Stimulated activated memory B cell treated with anti-CD40 and anti-IgM and Interleukin-4, amounts not matched to agents 10 μg/mL and 1 μg/mL and 100 μg/mL, for 72 hours (primary cell): ENCODE measurements around the gene ECSIT.
"Not testable (repeated sequence)": the region's sequence is repeated elsewhere in the genome, so short reads cannot be mapped to it uniquely, and the experiment has no call there.

Experiments used
- ATAC-seq: fragments of 150-1000 bp; cut with Tn5 transposase; 2 replicates; pipeline ENCODE4 v1.10.0; 2021
- H3K27ac Mint-ChIP-seq: one replicate; pipeline ENCODE4 v1.8.0; 2022; ENCODE audit warnings: mild to moderate bottlenecking, mixed read lengths
- H3K27me3 Mint-ChIP-seq: one replicate; pipeline ENCODE4 v1.8.0; 2022; ENCODE audit warnings: mixed read lengths
- H3K36me3 Mint-ChIP-seq: one replicate; pipeline ENCODE4 v1.8.0; 2022; ENCODE audit warnings: mixed read lengths
- H3K4me1 Mint-ChIP-seq: one replicate; pipeline ENCODE4 v1.8.0; 2022; ENCODE audit warnings: mixed read lengths
- H3K4me3 Mint-ChIP-seq: one replicate; pipeline ENCODE4 v1.8.0; 2022; ENCODE audit warnings: mild to moderate bottlenecking, moderate library complexity, mixed read lengths
- H3K9me3 Mint-ChIP-seq: one replicate; pipeline ENCODE4 v1.8.0; 2022; ENCODE audit warnings: mixed read lengths

Gene ECSIT, protein sequence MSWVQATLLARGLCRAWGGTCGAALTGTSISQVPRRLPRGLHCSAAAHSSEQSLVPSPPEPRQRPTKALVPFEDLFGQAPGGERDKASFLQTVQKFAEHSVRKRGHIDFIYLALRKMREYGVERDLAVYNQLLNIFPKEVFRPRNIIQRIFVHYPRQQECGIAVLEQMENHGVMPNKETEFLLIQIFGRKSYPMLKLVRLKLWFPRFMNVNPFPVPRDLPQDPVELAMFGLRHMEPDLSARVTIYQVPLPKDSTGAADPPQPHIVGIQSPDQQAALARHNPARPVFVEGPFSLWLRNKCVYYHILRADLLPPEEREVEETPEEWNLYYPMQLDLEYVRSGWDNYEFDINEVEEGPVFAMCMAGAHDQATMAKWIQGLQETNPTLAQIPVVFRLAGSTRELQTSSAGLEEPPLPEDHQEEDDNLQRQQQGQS

DNA sequence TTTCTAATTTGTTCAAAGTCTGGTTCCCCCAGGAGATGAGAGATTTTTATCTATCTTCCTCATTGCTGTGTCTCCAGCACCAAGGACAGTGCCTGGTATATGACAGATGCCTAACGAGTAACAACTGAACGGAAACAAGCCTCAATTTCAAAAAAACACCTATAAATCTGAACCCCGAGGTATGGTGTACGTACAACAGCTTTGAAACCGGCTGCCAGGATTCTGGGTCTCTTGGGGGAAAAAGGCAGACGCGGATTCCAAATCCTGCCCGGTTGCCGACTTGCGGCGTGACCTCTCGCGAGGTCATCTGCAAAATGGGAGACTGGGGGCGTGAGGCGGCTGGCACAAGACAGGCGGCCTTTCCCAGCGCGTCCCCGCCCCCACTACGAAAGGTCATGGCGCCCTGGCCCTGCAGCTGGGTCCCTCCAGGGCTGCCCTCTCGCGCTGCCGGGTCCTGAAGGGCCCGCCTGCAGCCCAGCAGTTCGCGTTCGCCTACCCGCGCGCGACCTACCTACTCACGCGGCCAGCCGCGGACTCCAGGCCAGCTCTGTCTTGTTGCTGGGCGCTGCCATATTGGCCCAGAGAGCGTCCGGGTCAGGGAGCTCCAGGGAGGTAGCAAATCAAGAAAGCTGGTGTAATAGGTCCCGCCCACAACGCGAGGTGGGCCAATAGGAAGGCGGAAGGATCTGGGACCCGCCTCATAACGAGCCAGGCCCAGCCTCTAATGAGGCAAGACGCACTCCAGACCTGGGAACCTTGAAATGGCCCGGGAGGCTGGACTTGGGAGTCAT lies at the start of gene ECSIT:
ECSIT (minus strand) TSS at position 584 of the 791 bp plus-strand sequence. CDS start 9,964 bp downstream, outside the sequence.
- ATAC-seq, result peak; percentile 100
- peak within 1 kb of the TSS; percentile 98 for H3K27ac Mint-ChIP-seq

GRCh38 chr19:11577451-11578257 lies 48.7 kb upstream of the ECSIT start, which contains the start of gene ACP5:
ACP5 (minus strand) TSS chr19:11577645; CDS start chr19:11577317, 328 bp downstream.
- Mint-ChIP-seq H3K9me3 (no peaks in the 10 kb centered on the region), H3K4me3 (peak within 1 kb of the TSS; percentile 94), H3K36me3 (peaks cover 38% of the 10 kb centered on the region), H3K4me1 (peaks cover 70% of the 10 kb centered on the region), H3K27me3 (no peaks in the 10 kb centered on the region), H3K27ac (peak within 1 kb of the TSS; percentile 83)
- no peak for ATAC-seq

More for the DNA sequence above, at the start of gene ECSIT:
- Mint-ChIP-seq H3K27me3 (no peaks in the 10 kb centered on the region), H3K4me1 (peaks cover 16% of the 10 kb centered on the region), H3K36me3 (peaks cover 5% of the 10 kb centered on the region), H3K9me3 (no peaks in the 10 kb centered on the region), H3K4me3 (peak within 1 kb of the TSS; percentile 100)

DNA sequence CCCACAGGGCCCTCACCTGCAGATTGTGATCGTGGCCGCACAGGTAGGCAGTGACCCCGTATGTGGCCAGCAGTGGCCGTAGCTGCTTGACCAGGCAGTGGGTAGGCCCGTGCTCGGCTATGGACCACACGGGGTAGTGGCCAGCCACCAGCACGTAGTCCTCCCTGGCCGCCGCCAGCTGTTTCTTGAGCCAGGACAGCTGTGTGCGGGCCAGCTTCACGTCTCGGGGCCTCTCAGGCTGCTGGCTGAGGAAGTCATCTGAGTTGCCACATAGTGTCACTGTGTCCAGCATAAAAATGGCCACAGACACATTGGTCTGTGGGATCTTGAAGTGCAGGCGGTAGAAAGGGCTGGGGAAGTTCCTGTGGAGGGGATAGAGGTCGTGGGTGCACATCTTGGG lies 47.3 kb upstream of the ECSIT start:
- peak overlapping the region; percentile 94 for H3K4me3 Mint-ChIP-seq
- H3K36me3 Mint-ChIP-seq, result peaks cover 38% of the 10 kb centered on the region
- H3K27me3 Mint-ChIP-seq, result no peaks in the 10 kb centered on the region
- H3K4me1 Mint-ChIP-seq, result peaks cover 56% of the 10 kb centered on the region
- H3K27ac Mint-ChIP-seq, result peak overlapping the region; percentile 83
- H3K9me3 Mint-ChIP-seq, result no peaks in the 10 kb centered on the region
- ATAC-seq, result no peak

- peak; percentile 85 for ATAC-seq
- Mint-ChIP-seq H3K36me3 (peaks cover 38% of the 10 kb centered on the region), H3K4me3 (peak overlapping the region; percentile 70), H3K27me3 (no peaks in the 10 kb centered on the region), H3K27ac (peak overlapping the region; percentile 83), H3K4me1 (peaks cover 56% of the 10 kb centered on the region), H3K9me3 (no peaks in the 10 kb centered on the region)
Observed at GRCh38 chr19:11574689-11575088, 45.8 kb upstream of the ECSIT start.

- Mint-ChIP-seq H3K4me1 (peaks cover 59% of the 10 kb centered on the region), H3K36me3 (peaks cover 38% of the 10 kb centered on the region), H3K27ac (peak overlapping the region; percentile 83)
- ATAC-seq, H3K27me3 Mint-ChIP-seq, H3K4me3 Mint-ChIP-seq, H3K9me3 Mint-ChIP-seq: not testable (repeated sequence)
Observed at GRCh38 chr19:11573763-11574162, 44.8 kb upstream of the ECSIT start.

GRCh38 chr19:11573354-11573753 lies 44.4 kb upstream of the ECSIT start:
- Mint-ChIP-seq H3K36me3 (peaks cover 38% of the 10 kb centered on the region), H3K4me1 (peaks cover 64% of the 10 kb centered on the region), H3K27ac (peak overlapping the region; percentile 83)
- H3K9me3 Mint-ChIP-seq, H3K27me3 Mint-ChIP-seq, H3K4me3 Mint-ChIP-seq, ATAC-seq: not testable (repeated sequence)

DNA sequence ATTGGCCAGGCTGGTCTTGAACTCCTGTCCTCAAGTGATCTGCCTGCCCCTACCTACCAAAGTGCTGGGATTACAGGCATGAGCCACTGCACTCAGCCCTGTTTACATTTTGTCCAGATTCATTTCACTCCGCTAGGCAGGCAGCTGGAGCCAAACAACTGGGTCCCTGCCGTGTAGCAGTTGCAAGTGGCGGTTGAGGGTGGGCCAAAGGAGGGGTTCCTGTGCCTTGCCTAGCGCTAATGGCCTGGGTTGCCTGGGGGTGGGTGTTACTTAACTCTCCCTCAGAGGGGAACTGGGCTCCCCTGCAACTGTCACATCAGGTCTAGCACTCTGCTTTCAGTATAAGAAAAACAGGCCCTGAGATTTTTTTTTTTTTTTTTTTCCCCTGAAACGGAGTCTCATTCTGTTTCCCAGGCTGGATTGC lies 41.1 kb upstream of the ECSIT start:
- H3K27me3 Mint-ChIP-seq, result no peaks in the 10 kb centered on the region
- H3K9me3 Mint-ChIP-seq, result peaks cover 2% of the 10 kb centered on the region
- H3K4me3 Mint-ChIP-seq, result no peak overlapping the region
- peaks cover 16% of the 10 kb centered on the region for H3K36me3 Mint-ChIP-seq
- peak overlapping the region; percentile 99 for H3K27ac Mint-ChIP-seq
- peaks cover 52% of the 10 kb centered on the region for H3K4me1 Mint-ChIP-seq
- ATAC-seq, result no peak

GRCh38 chr19:11566164-11566563 lies 37.2 kb upstream of the ECSIT start:
- Mint-ChIP-seq H3K4me3 (peak overlapping the region; percentile 84), H3K4me1 (peaks cover 65% of the 10 kb centered on the region), H3K9me3 (peaks cover 2% of the 10 kb centered on the region), H3K27me3 (no peaks in the 10 kb centered on the region), H3K36me3 (peaks cover 6% of the 10 kb centered on the region), H3K27ac (peak overlapping the region; percentile 99)
- ATAC-seq, result no peak

GRCh38 chr19:11565649-11565980 lies 36.7 kb upstream of the ECSIT start:
- Mint-ChIP-seq H3K4me3 (peak overlapping the region; percentile 84), H3K27ac (peak overlapping the region; percentile 99), H3K4me1 (peaks cover 69% of the 10 kb centered on the region)
- H3K36me3 Mint-ChIP-seq, H3K9me3 Mint-ChIP-seq, ATAC-seq, H3K27me3 Mint-ChIP-seq: not testable (repeated sequence)

GRCh38 chr19:11564082-11564807 lies 35.3 kb upstream of the ECSIT start:
- peak overlapping the region; percentile 99 for H3K27ac Mint-ChIP-seq
- not testable (repeated sequence) for H3K27me3 Mint-ChIP-seq, H3K9me3 Mint-ChIP-seq, H3K36me3 Mint-ChIP-seq, ATAC-seq
- H3K4me3 Mint-ChIP-seq, result peak overlapping the region; percentile 27
- H3K4me1 Mint-ChIP-seq, result peaks cover 64% of the 10 kb centered on the region

GRCh38 chr19:11563532-11563931 lies 34.6 kb upstream of the ECSIT start:
- Mint-ChIP-seq H3K4me1 (peaks cover 57% of the 10 kb centered on the region), H3K27me3 (no peaks in the 10 kb centered on the region), H3K9me3 (peaks cover 2% of the 10 kb centered on the region), H3K4me3 (no peak overlapping the region), H3K27ac (peak overlapping the region; percentile 99), H3K36me3 (peaks cover 6% of the 10 kb centered on the region)
- no peak for ATAC-seq

DNA sequence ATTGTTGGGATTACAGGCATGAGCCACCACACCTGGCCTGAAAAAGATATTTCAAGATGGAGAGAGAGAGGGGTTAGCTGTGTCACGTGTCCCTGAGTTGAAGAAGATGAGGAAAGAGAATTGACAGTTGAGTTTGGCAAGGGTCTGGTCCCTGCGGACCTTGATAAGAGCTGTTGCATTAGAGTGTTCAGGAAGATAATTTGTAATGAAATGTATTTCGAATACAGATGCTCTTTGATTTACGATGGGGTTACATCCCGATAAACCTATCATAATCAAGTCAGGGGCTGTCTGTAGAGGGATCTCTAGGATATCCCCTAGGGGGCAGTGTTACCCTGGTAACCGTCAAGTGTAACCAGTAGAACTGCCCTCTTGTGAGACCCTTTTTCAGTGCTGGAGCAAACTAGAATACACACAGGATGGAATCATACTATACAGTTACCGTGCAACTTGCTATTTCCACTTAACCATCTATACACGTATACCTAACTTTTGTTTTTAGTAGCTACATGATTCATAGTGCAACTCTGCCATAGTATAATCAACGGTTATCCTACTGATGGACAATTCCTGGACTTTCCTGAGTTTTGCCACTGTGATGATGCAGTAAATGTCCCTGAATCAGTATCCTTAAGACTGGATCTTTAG lies 31.6 kb upstream of the ECSIT start:
- Mint-ChIP-seq H3K27me3 (no peaks in the 10 kb centered on the region), H3K9me3 (no peaks in the 10 kb centered on the region), H3K4me1 (peaks cover 70% of the 10 kb centered on the region), H3K36me3 (peaks cover 15% of the 10 kb centered on the region), H3K27ac (peak overlapping the region; percentile 86), H3K4me3 (peak overlapping the region; percentile 88)
- ATAC-seq, result peak; percentile 83

- Mint-ChIP-seq H3K27me3 (no peaks in the 10 kb centered on the region), H3K4me1 (peaks cover 66% of the 10 kb centered on the region), H3K4me3 (peak within 1 kb of the TSS; percentile 88), H3K27ac (peak within 1 kb of the TSS; percentile 86), H3K9me3 (no peaks in the 10 kb centered on the region), H3K36me3 (peaks cover 20% of the 10 kb centered on the region)
- ATAC-seq, result peak; percentile 93
Observed at GRCh38 chr19:11558881-11559828, 30.2 kb upstream of the ECSIT start, which contains the start of gene ELOF1. ELOF1 (minus strand) TSS chr19:11559230; CDS start chr19:11554347, 4,883 bp downstream.
